ENCODE results near the gene CIDEA.
"Not testable (repeated sequence)": the region's sequence is repeated elsewhere in the genome, so short reads cannot be mapped to it uniquely, and the experiment has no call there.

- not testable (repeated sequence) for TF ChIP-seq CTCF, POLR2A (IDR thresholded peaks at IDR 0.05)
Measured at GRCh38 chr18:12208296-12209153, 45.6 kb upstream of the CIDEA start.

Measured in lower leg skin (tissue), 3 donors.